ENCODE results near the gene SPEM3. TPM values are rescaled to one million over a fixed set of nuclear protein-coding genes. Genes with fewer than 3 reads are reported as not detected.

SPEM3 gene
- total and polyA plus RNA-seq, 10 donors: not detected

DNA sequence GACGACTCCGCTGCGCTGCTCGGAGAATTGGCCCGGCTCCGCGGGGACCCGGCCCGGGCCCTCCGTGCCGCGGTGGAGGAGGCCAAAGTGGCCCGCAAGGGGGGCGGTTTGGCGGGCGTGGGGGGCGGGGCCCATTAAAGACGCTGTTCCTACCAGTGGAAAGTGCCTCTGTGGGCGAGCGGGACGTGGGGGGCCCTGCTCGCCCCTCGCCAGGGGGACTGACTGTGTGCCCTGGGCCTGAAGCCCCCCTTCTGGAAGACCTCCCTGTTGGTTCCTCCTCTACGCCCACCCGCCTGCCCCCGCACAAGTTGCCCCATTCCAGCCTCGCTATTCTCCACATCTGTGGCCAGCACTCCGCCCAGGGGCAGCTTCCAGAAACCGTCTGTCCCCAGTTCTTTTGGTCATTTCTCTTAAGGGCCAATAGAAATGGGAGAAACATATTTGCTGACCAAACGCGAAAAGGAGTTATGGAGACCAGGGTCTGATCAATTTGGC is 8.8 kb downstream of the SPEM3 start:
- H3K4me3 ChIP-seq: peak overlapping the region; percentile 10 to 84 (median 70)
- WGBS, 5 donors: 28 to 46% (median 39%) methylated on average over 21 to 31 of the region's 31 CpGs
- peaks cover 31 to 68% (median 58%) of the 10 kb centered on the region in 6 donors for H3K4me1 ChIP-seq

DNA sequence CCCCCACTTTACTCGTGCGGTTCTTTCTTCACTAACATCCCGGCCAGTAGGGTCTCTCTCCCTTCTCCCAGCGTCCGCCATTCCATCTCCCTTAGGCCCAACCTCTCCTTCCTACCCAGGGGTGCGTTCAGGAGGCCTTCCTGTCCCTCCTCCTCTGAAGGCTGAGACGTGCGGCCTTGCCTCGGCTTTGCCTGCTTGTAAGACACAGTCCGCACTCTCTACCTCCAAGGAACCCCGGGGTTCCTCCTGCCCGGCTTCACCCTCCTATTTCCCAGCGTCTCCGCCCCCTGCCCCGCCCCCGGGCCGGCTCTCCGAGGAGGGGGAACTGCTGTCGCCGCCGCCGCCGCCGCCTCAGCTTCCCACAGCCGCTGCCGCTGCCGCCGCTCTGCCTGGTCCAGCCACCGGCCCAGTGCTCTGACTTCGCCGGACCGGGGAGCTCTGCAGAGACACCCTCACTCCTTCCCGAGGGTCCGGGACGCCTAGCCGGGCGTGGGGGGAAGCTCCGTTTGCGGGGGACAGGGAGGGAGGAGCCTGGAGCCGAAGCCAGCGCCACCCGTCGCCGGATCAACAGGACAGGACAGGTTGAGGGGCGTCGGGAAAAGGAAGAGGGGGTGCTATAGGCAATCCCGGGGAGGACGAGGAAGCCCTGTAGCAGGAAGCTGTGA is 9.4 kb downstream of the SPEM3 start:
- intact Hi-C loops (cut with DNase I; ENCODE audit: low total_unique reads): loop anchor here (5.0 kb wide), 2 partner anchors 81 to 124 kb away; partner anchors contain the start of genes SENP3 and TMEM95
- Histone ChIP-seq H3K9me3 (no peaks in the 10 kb centered on the region), H3K27ac (peak overlapping the region in 6 of 8 donors; percentile 54 to 93 (median 87)), H3K4me1 (peaks cover 31 to 68% (median 58%) of the 10 kb centered on the region in 6 donors), H3K36me3 (no peaks in the 10 kb centered on the region), H3K27me3 (replicated peaks in 1 of 7) (peaks cover 0 to 49% (median 28%) of the 10 kb centered on the region in 7 donors), H3K4me3 (peak overlapping the region in 7 of 8 donors; percentile 28 to 84 (median 71))
- 10 to 16% (median 10%) methylated on average over 43 to 48 of the region's 48 CpGs for WGBS, 5 donors
- TF ChIP-seq POLR2A (IDR thresholded peaks at IDR 0.05): no peak
- peak; percentile 41 to 82 (median 74) for TF ChIP-seq POLR2AphosphoS5 (IDR thresholded peaks at IDR 0.05)
- TF ChIP-seq, protein P1, sequence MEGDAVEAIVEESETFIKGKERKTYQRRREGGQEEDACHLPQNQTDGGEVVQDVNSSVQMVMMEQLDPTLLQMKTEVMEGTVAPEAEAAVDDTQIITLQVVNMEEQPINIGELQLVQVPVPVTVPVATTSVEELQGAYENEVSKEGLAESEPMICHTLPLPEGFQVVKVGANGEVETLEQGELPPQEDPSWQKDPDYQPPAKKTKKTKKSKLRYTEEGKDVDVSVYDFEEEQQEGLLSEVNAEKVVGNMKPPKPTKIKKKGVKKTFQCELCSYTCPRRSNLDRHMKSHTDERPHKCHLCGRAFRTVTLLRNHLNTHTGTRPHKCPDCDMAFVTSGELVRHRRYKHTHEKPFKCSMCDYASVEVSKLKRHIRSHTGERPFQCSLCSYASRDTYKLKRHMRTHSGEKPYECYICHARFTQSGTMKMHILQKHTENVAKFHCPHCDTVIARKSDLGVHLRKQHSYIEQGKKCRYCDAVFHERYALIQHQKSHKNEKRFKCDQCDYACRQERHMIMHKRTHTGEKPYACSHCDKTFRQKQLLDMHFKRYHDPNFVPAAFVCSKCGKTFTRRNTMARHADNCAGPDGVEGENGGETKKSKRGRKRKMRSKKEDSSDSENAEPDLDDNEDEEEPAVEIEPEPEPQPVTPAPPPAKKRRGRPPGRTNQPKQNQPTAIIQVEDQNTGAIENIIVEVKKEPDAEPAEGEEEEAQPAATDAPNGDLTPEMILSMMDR (IDR thresholded peaks at IDR 0.05 in 8 of 11, conservative IDR thresholded peaks at IDR 0.05 in 3 of 11): no peak
- peak; percentile 96 for DNase-seq

More for the DNA sequence above, 8.8 kb downstream of the SPEM3 start:
- H3K27me3 ChIP-seq (replicated peaks in 1 of 7): peaks cover 0 to 49% (median 28%) of the 10 kb centered on the region in 7 donors
- intact Hi-C loops (cut with DNase I; ENCODE audit: low total_unique reads): loop anchor here (5.0 kb wide), 2 partner anchors 80 to 125 kb away; partner anchors contain the start of genes SENP3 and TMEM95
- no peak for DNase-seq
- no peaks in the 10 kb centered on the region for H3K36me3 ChIP-seq
- no peaks in the 10 kb centered on the region for H3K9me3 ChIP-seq
- H3K27ac ChIP-seq: peak overlapping the region in 7 of 8 donors; percentile 84 to 93 (median 88)
- TF ChIP-seq, protein P1 (IDR thresholded peaks at IDR 0.05 in 8 of 11, conservative IDR thresholded peaks at IDR 0.05 in 3 of 11): peak in 2 of 11 experiments; percentile 6 to 37
- no peak for TF ChIP-seq POLR2A (IDR thresholded peaks at IDR 0.05)
- TF ChIP-seq POLR2AphosphoS5 (IDR thresholded peaks at IDR 0.05): no peak

DNA sequence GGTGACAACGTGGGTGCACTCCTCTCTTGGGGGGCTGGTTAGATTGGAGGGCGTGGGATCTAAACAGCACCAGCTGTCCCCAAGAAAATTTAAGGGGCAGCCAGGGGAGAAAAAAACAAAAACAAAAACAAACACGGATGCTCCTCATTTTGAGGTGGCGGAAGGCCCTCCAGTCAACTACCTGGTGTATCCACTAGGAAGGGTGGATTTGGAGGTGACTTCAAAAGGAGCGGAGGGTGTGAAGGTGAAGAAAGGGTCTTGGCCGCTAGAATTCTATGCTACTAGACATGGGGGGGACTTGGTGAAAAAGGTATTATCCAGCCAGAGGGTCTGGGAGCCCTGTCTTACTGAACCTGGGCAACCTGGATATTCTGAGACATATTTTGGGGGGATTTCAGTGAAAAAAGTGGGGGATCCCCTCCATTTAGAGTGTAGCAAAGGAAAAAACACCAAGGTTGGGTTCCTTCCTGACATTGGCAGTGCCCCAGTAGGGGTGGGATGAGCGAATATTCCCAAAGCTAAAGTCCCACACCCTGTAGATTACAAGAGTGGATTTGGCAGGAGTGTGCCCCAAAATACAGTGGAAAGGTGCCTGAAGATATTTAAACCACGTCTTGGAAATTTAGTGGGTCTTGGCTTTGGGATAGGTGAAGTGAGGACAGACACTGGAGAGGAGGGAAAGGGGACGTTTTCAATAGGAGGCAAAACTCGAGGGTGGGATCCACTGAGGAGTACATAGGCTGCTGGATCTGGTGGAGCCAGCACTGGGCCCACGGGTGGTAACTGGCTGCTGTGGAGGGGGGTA is 10.2 kb downstream of the SPEM3 start:
- DNase-seq: no peak
- Histone ChIP-seq H3K27ac (peak overlapping the region in 2 of 8 donors; percentile 86 to 88), H3K36me3 (no peaks in the 10 kb centered on the region), H3K27me3 (replicated peaks in 1 of 7) (peaks cover 0 to 55% (median 28%) of the 10 kb centered on the region in 7 donors), H3K9me3 (no peaks in the 10 kb centered on the region), H3K4me1 (peaks cover 31 to 68% (median 58%) of the 10 kb centered on the region in 6 donors), H3K4me3 (peak overlapping the region in 7 of 8 donors; percentile 28 to 84 (median 71))
- 44 to 48% (median 46%) methylated on average over 11 of the region's 11 CpGs for WGBS, 5 donors
- TF ChIP-seq POLR2A (IDR thresholded peaks at IDR 0.05) (no peak), POLR2AphosphoS5 (IDR thresholded peaks at IDR 0.05) (no peak)
- TF ChIP-seq, protein P1 (IDR thresholded peaks at IDR 0.05 in 8 of 11, conservative IDR thresholded peaks at IDR 0.05 in 3 of 11): no peak
- intact Hi-C loops (cut with DNase I; ENCODE audit: low total_unique reads): loop anchor here (5.0 kb wide), 2 partner anchors 82 to 123 kb away; partner anchors contain the start of genes SENP3 and TMEM95

Data from spleen (tissue), 11 donors.